ENCODE data around the gene PLEKHM3. TPM values are rescaled to one million over a fixed set of nuclear protein-coding genes. Genes with fewer than 3 reads are reported as not detected.

PLEKHM3 gene
- total RNA-seq, 1 donor from 2014 or later, result 14.8 TPM

- no peak for DNase-seq (ENCODE audit: low read depth)
Observed at GRCh38 chr2:207828361-207829057, 196.8 kb downstream of the PLEKHM3 start.

- DNase-seq (ENCODE audit: low read depth), result no peak
Observed at GRCh38 chr2:207825978-207826377, 199.3 kb downstream of the PLEKHM3 start.

GRCh38 chr2:207825045-207825954 is 200.0 kb downstream of the PLEKHM3 start:
- DNase-seq (ENCODE audit: low read depth), result no peak

- peak; percentile 56 for DNase-seq (ENCODE audit: low read depth)
Observed at GRCh38 chr2:207823865-207824264, 201.5 kb downstream of the PLEKHM3 start.

- DNase-seq (ENCODE audit: low read depth), result peak; percentile 99
Observed at GRCh38 chr2:207819839-207820784, 205.2 kb downstream of the PLEKHM3 start.

GRCh38 chr2:207819021-207819797 is 206.1 kb downstream of the PLEKHM3 start:
- no peak for DNase-seq (ENCODE audit: low read depth)

- no peak for DNase-seq (ENCODE audit: low read depth)
Observed at GRCh38 chr2:207816546-207816945, 208.8 kb downstream of the PLEKHM3 start.

GRCh38 chr2:207815254-207815653 is 210.1 kb downstream of the PLEKHM3 start:
- DNase-seq (ENCODE audit: low read depth), result no peak

GRCh38 chr2:207813942-207814341 is 211.4 kb downstream of the PLEKHM3 start:
- DNase-seq (ENCODE audit: low read depth), result no peak

- DNase-seq (ENCODE audit: low read depth), result no peak
Observed at GRCh38 chr2:207813221-207813916, 212.0 kb downstream of the PLEKHM3 start.

GRCh38 chr2:207812726-207813080 is 212.6 kb downstream of the PLEKHM3 start:
- no peak for DNase-seq (ENCODE audit: low read depth)

- DNase-seq (ENCODE audit: low read depth), result no peak
Observed at GRCh38 chr2:207812058-207812725, 213.1 kb downstream of the PLEKHM3 start.

GRCh38 chr2:207811658-207812057 is 213.7 kb downstream of the PLEKHM3 start:
- DNase-seq (ENCODE audit: low read depth), result peak; percentile 49

GRCh38 chr2:207810200-207810788 is 215.0 kb downstream of the PLEKHM3 start:
- no peak for DNase-seq (ENCODE audit: low read depth)

- DNase-seq (ENCODE audit: low read depth), result no peak
Observed at GRCh38 chr2:207808119-207808518, 217.2 kb downstream of the PLEKHM3 start.

GRCh38 chr2:207807516-207807915 is 217.8 kb downstream of the PLEKHM3 start:
- DNase-seq (ENCODE audit: low read depth), result peak; percentile 39

GRCh38 chr2:207805566-207806226 is 219.6 kb downstream of the PLEKHM3 start:
- DNase-seq (ENCODE audit: low read depth), result peak; percentile 73

GRCh38 chr2:207802650-207803049 is 222.7 kb downstream of the PLEKHM3 start:
- peak; percentile 74 for DNase-seq (ENCODE audit: low read depth)

- DNase-seq (ENCODE audit: low read depth), result no peak
Observed at GRCh38 chr2:207801259-207801658, 224.1 kb downstream of the PLEKHM3 start.

Data from renal cortical epithelial cell (primary cell).